K562 (cell line): Measurements from ENCODE around the gene HNRNPK. TPM values are rescaled to one million over a fixed set of nuclear protein-coding genes. Genes with fewer than 3 reads are reported as not detected.

Source experiments
- CHD2 ChIP-seq: IDR thresholded peaks from 2 replicates; pipeline ENCODE4 v1.6.1; 2011; ENCODE audit warnings: low read depth, low read length
- FOXJ2 ChIP-seq: fragments of 200-800 bp; sonication (Bioruptor generic); IDR thresholded peaks from 2 replicates; pipeline ENCODE4 v1.6.1; 2016; ENCODE audit warnings: missing genetic modification characterization, missing compliant biosample characterization
- MAX ChIP-seq: sonication (generic); formaldehyde crosslinking; IDR thresholded peaks from 2 replicates; pipeline ENCODE4 v1.9.0; 2022; ENCODE audit warnings: mild to moderate bottlenecking, missing genetic modification reagents
- NFXL1 ChIP-seq: fragments of 450-650 bp; formaldehyde crosslinking; IDR thresholded peaks from 2 replicates; pipeline ENCODE4 v1.4.0; 2021; ENCODE audit warnings: mild to moderate bottlenecking
- NR4A1 ChIP-seq, 2 experiments: fragments of 250-450 bp in 1 of 2; fragments of 450-650 bp in 1 of 2; sonication (Bioruptor Pico) in 1 of 2; IDR thresholded peaks; 2 replicates each; pipeline versions ENCODE4 v1.4.0 to v1.6.1; 2016 to 2020; ENCODE audit warnings: mild to moderate bottlenecking in 2 of 2, missing compliant biosample characterization in 1 of 2, missing genetic modification characterization in 1 of 2, moderate library complexity in 1 of 2
- SMAD1 ChIP-seq: fragments of 150-350 bp; IDR thresholded peaks from 2 replicates; pipeline ENCODE4 v1.6.1; 2014; ENCODE audit warnings: low read length, low read depth; ENCODE audit not compliant: partially characterized antibody
- WHSC1 ChIP-seq: IDR thresholded peaks from one replicate; pipeline ENCODE4 v1.6.1; 2012; ENCODE audit warnings: low read length, control low read depth, inconsistent platforms
- ZBTB40 ChIP-seq, 2 experiments: fragments of 450-650 bp in 1 of 2; sonication (generic) in 1 of 2; formaldehyde crosslinking in 1 of 2; IDR thresholded peaks; 2 replicates each; pipeline versions ENCODE4 v1.7.1 to v1.9.0; 2016 to 2022; ENCODE audit warnings: inconsistent platforms in 1 of 2, mild to moderate bottlenecking in 1 of 2, missing genetic modification reagents in 1 of 2
- ZNF121 ChIP-seq: sonication (generic); formaldehyde crosslinking; conservative IDR thresholded peaks from 2 replicates; pipeline ENCODE4 v1.8.0; 2022; ENCODE audit warnings: missing genetic modification reagents
- polyA plus RNA-seq, 8 experiments: library from polyadenylated mRNA; depleted of rRNA in 4 of 8; stranded (reverse) in 5 of 8; unstranded in 3 of 8; fragments of >200 nt; fragmentation: Nextera tagmentation in 2 of 8; fragmentation: Illumina TruSeq in 1 of 8; extraction: Ambion mirVana in 2 of 8; extraction: Trizol in 1 of 8; gene quantifications; 2 replicates each; pipeline versions ENCODE4 v1.2.1 to v1.2.3, GENCODE V29; 2011 to 2014; ENCODE audit warnings: inconsistent platforms in 1 of 8, missing spikeins in 1 of 8
- total RNA-seq, 7 experiments: library from RNA; depleted of rRNA in 6 of 7; stranded (reverse); fragments of >200 nt in 6 of 7; fragmentation: Illumina TruSeq in 2 of 7; extraction: Trizol in 2 of 7; gene quantifications; 2 replicates each; pipeline versions ENCODE4 v1.2.1 to v1.2.3, GENCODE V29; 2011 to 2021; ENCODE audit warnings: low replicate concordance in 1 of 7

HNRNPK gene
- total and polyA plus RNA-seq, 9 of the 15 experiments (the other 6 are each of a cell fraction or from before 2014, with no cell fraction given), result 224 to 883 (median 618) TPM

- TF ChIP-seq ZBTB40 (IDR thresholded peaks at IDR 0.05), result no peak
- TF ChIP-seq ZBTB40 (CRISPR knock-in tag; IDR thresholded peaks at IDR 0.05), result no peak
- peak; percentile 89 for TF ChIP-seq MAX (CRISPR knock-in tag)
- TF ChIP-seq NR4A1 (CRISPR knock-in tag; IDR thresholded peaks at IDR 0.05), result no peak
- no peak for TF ChIP-seq NR4A1 (tag; IDR thresholded peaks at IDR 0.05)
- no peak for TF ChIP-seq CHD2
- no peak for TF ChIP-seq SMAD1
- TF ChIP-seq NFXL1 (CRISPR knock-in tag), result no peak
- no peak for TF ChIP-seq FOXJ2 (tag)
- no peak for TF ChIP-seq WHSC1
- TF ChIP-seq ZNF121 (CRISPR knock-in tag), result no peak
Observed at GRCh38 chr9:83978992-83979811, 813 bp downstream of the HNRNPK start (continued).
